GM18520 (cell line): ENCODE measurements around the gene TET3.

Experiments used
- ATAC-seq: cut with Tn5 transposase; IDR thresholded peaks from one replicate; pipeline ENCODE4 v1.9.1; 2021; ENCODE audit not compliant: unreplicated experiment

The TET3 gene

DNA sequence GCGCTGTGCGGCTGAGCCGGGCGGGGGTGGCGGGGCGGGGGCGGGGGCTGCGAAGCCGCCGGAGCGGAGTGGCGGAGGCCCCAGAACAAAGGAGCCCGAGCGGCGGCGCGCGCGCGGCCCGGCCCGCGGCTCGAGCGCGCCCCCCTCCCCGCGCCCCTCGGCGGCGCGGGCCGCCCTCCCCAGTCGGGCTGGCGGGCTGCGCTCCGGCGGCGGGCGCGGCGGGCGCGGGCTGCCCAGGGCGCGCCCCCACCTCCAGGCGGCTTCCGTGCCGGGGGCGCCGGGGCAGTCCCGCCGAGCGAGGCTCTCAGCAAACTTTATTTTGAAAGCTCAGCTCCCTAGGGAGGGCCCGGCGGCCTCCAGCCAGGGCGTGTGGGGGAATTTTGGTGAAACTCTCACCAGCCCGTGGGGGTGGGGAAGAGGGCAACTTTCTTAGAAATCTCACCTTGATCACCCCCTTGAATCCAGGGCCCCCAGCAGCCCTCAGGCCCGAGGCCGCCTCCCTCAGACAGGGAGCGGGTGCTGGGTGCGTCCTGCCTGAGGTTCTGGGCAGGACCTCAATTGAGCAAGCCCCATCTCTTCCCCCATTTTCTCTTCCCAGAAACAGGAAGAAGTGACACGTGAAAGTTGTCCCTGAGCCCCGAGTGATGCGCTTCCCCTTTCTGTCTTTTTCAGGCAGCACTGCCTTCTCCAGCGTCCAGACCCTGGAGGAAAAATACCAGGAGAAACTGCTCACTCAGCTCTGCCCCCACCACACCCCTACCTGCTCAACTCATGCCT is 786 bp downstream of the TET3 start:
- peak; percentile 33 for ATAC-seq

GRCh38 chr2:73986085-73986681 is 1.5 kb downstream of the TET3 start:
- ATAC-seq, result no peak

DNA sequence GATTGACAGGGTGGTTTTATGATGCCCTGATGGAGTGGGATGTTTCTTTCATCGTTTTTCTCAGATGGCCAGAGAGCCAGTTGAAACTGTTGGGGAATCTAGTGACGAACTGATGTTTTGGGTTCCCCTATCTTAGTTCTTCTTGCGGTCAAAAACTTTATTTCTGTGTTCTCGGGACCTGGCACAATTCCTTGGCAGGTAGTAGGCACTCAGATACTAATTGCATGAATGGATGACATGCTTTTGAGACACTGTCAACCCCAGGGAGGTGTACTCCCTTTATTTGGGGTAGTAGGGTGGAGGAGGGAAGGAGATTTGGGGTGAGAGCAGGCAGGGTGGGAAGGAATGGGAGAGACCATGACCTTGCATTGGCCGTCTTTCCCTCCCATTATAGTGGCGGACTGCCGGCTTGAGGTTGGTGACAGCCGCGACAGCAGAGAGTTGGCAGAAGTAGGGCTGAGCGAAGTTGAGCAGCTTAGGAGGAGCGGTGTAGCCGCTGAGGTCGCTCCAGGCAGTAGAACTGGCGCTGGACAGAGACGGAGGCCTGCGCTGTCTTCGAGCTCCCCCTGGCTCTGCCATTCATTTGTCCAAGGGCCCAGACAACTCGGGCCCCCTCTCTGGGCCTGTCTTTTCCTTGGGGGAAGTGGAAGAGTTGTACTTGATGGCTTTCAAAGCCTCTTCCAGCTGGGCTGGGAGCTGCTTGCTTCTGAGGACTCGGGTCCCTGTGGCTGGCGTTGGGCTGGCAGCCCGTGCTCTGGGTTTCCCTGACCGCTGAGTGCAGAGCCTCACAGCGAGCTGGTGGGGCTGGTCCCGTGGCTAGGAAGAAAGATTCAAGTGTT is 2.6 kb downstream of the TET3 start:
- no peak for ATAC-seq

DNA sequence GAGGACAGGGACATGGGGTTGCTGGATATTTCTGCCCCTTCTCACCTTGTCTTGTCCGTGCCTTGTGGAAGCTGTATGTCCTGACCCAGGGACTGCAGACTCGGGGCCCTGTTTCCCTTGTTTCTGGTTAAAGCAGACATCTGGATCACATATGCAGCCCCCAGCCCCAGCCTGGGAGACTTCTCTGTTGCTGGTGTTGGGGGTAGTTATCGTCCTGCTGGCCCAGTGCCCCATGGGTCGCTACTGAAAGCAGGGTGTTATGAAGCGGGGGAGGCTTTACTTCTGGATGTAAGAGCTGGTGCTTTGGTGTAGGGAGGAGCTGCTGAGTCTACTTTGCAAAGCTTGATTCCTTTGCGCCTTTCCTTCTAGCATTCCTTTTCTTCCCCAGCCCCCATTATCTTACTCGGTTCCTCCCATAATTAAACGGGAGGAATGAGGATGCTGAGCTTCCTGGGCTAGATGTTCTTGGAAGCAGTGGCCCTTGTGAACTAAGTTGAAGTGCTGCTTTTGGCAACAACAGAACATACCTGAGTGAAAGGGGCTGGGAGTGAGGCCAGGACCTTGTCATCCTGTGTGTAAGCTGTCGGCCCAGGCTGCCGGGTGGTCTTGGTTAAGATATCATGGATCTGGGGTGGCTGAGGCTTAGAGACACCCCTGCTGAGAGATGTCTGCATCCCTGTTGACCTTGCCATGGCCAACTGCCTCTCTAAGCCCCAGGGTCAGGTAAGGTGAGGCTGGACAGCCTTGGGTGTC is 3.4 kb downstream of the TET3 start:
- ATAC-seq, result no peak

DNA sequence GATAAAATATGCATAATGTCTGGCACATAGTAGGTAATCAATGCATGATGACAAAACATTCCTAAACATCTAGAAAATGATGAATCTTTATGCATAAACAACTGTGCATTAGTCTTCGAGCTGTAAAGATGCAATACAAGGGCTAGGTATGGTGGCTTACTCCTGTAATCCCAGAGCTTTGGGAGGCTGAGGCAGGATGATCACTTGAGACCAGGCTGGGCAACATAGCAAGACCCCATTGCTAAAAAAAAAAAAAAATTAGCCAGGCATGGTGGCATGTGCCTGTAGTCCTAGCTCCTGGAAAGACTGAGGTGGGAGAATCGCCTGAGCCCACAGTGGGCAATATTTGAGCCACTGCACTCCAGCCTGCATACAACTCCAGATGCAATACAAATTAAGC is 5.3 kb downstream of the TET3 start:
- ATAC-seq, result no peak

DNA sequence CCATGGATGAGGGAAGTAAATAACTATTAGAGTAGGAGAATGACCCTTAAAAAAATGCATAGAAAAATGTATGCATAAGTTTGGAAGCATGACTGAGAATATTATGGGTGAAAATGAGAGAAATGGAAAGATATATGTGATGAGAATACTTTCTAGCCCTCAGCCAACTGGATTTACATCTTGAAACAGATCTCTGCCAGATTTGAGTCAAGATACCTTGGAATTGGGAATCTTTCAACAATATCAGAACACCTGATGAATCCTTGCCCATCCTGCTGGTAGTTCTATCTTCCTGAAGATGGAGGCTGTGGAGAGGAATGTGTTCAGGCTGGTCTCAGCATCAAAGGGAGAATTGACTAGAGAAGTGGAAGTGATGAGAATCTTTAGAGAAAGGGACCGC is 5.8 kb downstream of the TET3 start:
- ATAC-seq, result no peak

DNA sequence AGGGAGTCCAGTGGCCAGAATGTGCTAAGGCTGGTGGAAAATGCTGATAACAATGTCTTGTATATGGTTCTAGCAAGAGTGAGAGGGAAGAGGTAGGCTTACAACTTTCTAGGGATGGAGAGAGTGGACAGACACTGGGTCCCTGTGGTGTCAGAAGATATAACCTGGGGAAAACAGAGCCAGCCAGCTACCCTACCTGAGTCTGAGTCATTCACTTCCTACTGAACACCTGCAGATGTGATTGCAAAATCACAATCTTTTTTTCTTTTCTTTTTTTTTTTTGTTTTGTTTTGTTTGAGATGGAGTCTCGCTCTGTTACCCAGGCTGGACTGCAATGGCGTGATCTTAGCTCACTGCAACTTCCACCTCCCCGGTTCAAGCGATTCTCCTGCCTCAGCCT is 7.3 kb downstream of the TET3 start:
- ATAC-seq, result no peak

- ATAC-seq, result no peak
These were observed 8.7 kb downstream of the TET3 start for GRCh38 chr2:73993376-73993775.

- no peak for ATAC-seq
These were observed 9.1 kb downstream of the TET3 start for GRCh38 chr2:73993778-73994177.

- no peak for ATAC-seq
These were observed 9.6 kb downstream of the TET3 start for GRCh38 chr2:73994178-73994831.

DNA sequence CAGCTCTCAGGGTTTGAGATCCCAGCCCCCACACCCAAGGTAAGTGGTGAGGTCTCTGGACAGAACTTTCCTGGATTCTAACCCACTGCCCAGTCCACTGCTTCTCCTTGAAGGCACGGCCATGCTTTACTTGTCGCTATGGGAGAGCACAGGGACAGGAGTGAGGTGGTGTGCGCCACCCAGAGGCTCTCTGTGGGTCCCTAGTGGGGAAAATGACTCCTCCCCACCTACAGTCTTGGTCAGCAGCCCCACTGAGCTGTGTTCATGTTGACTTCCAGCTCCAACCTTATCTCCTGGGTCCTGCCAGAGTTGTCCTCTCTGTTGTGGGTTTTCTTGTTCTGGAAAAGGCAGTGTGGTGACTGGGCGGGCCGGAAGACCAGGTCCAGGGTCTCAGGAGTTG is 11.1 kb downstream of the TET3 start:
- no peak for ATAC-seq

GRCh38 chr2:73997813-73998212 is 13.1 kb downstream of the TET3 start:
- no peak for ATAC-seq

GRCh38 chr2:73998451-73998850 is 13.7 kb downstream of the TET3 start:
- ATAC-seq, result no peak

- no peak for ATAC-seq
These were observed 14.2 kb downstream of the TET3 start for GRCh38 chr2:73998933-73999332.

DNA sequence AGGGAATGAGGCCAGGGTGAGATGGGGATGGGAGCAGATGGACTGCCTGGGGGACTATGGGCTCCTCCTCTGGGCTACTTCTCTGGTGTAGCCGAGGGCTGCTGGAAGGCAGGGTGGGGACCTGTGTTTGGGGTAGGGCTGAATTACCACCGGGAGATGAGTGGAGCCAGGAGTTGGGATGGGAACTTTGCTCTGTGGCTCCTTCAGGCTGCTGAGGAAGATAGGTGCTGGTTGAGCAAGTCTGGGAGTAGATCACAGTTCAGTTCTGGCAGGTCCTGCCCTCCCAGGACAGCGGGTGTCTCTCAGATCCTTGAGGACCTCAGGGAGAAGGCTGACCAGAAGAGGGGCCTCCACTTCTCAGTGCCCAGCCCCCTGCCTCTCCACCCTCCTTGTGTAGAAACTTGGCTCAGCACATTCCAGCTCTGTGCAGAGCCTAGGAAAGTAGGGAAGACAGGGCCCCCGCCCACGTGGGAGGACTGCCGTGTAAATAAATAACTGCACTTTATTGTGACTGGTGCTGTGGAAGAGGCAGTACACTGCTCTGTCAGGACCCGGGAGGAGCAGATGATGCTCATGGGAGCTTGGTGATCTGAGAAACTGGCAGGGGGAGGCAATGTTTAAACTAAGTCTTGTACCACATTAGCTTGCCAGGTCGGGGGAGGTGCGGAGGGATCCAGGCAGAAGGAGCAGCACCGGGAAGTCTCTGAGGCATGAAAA is 15.3 kb downstream of the TET3 start:
- ATAC-seq, result no peak

GRCh38 chr2:74000666-74001065 is 16.0 kb downstream of the TET3 start:
- no peak for ATAC-seq

GRCh38 chr2:74001121-74001520 is 16.4 kb downstream of the TET3 start:
- no peak for ATAC-seq

- peak; percentile 42 for ATAC-seq
These were observed 17.2 kb downstream of the TET3 start for GRCh38 chr2:74001781-74002504.
